MM.1S (cell line): ENCODE results near the gene DGKI.
"Not testable (repeated sequence)": the region's sequence is repeated elsewhere in the genome, so short reads cannot be mapped to it uniquely, and the experiment has no call there.

Source experiments
- DNase-seq: peaks from one replicate; pipeline ENCODE4 v3.0.0-alpha.2; 2015
- H2AFZ ChIP-seq: fragments of 300-600 bp; sonication (generic); 2 replicates; pipeline ENCODE4 v1.6.0; 2016; ENCODE audit warnings: antibody characterized with exemption, low read length
- H3F3A ChIP-seq: fragments of 300-600 bp; sonication (generic); 2 replicates; pipeline ENCODE4 v1.6.1; 2016; ENCODE audit warnings: mild to moderate bottlenecking, antibody characterized with exemption, low read length, moderate library complexity, mixed read lengths; ENCODE audit not compliant: insufficient read depth
- H3K27ac ChIP-seq: fragments of 300-600 bp; sonication (generic); 2 replicates; pipeline ENCODE4 v1.5.1; 2016; ENCODE audit warnings: mild to moderate bottlenecking, low read length
- H3K27me3 ChIP-seq: fragments of 300-600 bp; sonication (generic); replicated peaks from 2 replicates; pipeline ENCODE4 v1.6.0; 2016; ENCODE audit warnings: low read length; ENCODE audit not compliant: insufficient read depth
- H3K36me3 ChIP-seq: fragments of 300-600 bp; sonication (generic); replicated peaks from 2 replicates; pipeline ENCODE4 v1.6.1; 2016; ENCODE audit warnings: mild to moderate bottlenecking, low read length, mixed read lengths; ENCODE audit not compliant: insufficient read depth
- H3K4me1 ChIP-seq: fragments of 300-600 bp; sonication (generic); 2 replicates; pipeline ENCODE4 v1.6.1; 2016; ENCODE audit warnings: low read length, mixed read lengths
- H3K4me2 ChIP-seq: fragments of 300-600 bp; sonication (generic); 2 replicates; pipeline ENCODE4 v1.6.0; 2016; ENCODE audit warnings: low read depth, low read length
- H3K4me3 ChIP-seq: fragments of 300-600 bp; sonication (generic); 2 replicates; pipeline ENCODE4 v1.5.1; 2016; ENCODE audit warnings: low read length, mixed read lengths
- H3K79me2 ChIP-seq: fragments of 300-600 bp; sonication (generic); 2 replicates; pipeline ENCODE4 v1.6.1; 2016; ENCODE audit warnings: mixed run types, low read length, mixed read lengths
- H3K9ac ChIP-seq: fragments of 300-600 bp; sonication (generic); 2 replicates; pipeline ENCODE4 v1.6.1; 2016; ENCODE audit warnings: low read length, mixed read lengths
- H3K9me2 ChIP-seq: fragments of 300-600 bp; sonication (generic); replicated peaks from 2 replicates; pipeline ENCODE4 v1.6.1; 2016; ENCODE audit warnings: mild to moderate bottlenecking, low read length, mixed read lengths; ENCODE audit not compliant: insufficient read depth
- H3K9me3 ChIP-seq: fragments of 300-600 bp; sonication (generic); replicated peaks from 2 replicates; pipeline ENCODE4 v1.6.1; 2016; ENCODE audit warnings: mild to moderate bottlenecking, low read length, mixed read lengths; ENCODE audit not compliant: insufficient read depth
- H4K20me1 ChIP-seq: fragments of 300-600 bp; sonication (generic); 2 replicates; pipeline ENCODE4 v1.6.1; 2016; ENCODE audit warnings: mild to moderate bottlenecking, low read length, moderate library complexity, mixed read lengths; ENCODE audit not compliant: insufficient read depth
- EZH2 ChIP-seq: fragments of 300-600 bp; sonication (generic); optimal IDR thresholded peaks from 2 replicates; pipeline ENCODE3; 2017; ENCODE audit warnings: low read depth, mild to moderate bottlenecking, antibody characterized with exemption, low read length, mixed read lengths
- EZH2phosphoT487 ChIP-seq: fragments of 300-600 bp; sonication (generic); IDR thresholded peaks from 2 replicates; pipeline ENCODE4 v1.6.1; 2018; ENCODE audit warnings: antibody characterized with exemption, low read length
- TF ChIP-seq, protein P1 (sequence below): fragments of 300-600 bp; sonication (generic); IDR thresholded peaks from 2 replicates; pipeline ENCODE4 v1.5.1; 2016; ENCODE audit warnings: antibody characterized with exemption, low read length, mixed read lengths

Gene DGKI

GRCh38 chr7:137716061-137716460 lies 130.7 kb downstream of the DGKI start:
- H3K9ac ChIP-seq, result no peak overlapping the region
- no peaks in the 10 kb centered on the region for H3K27me3 ChIP-seq
- no peaks in the 10 kb centered on the region for H3K4me1 ChIP-seq
- H2AFZ ChIP-seq, result no peak overlapping the region; the same call in 1 of the 2 replicates
- H3K79me2 ChIP-seq, result no peaks in the 10 kb centered on the region
- no peak for DNase-seq
- H3F3A ChIP-seq, result no peaks in the 10 kb centered on the region
- H3K4me2 ChIP-seq, result no peak overlapping the region
- no peaks in the 10 kb centered on the region for H3K9me2 ChIP-seq
- TF ChIP-seq EZH2phosphoT487 (no peak), EZH2 (no peak)
- TF ChIP-seq, protein P1, sequence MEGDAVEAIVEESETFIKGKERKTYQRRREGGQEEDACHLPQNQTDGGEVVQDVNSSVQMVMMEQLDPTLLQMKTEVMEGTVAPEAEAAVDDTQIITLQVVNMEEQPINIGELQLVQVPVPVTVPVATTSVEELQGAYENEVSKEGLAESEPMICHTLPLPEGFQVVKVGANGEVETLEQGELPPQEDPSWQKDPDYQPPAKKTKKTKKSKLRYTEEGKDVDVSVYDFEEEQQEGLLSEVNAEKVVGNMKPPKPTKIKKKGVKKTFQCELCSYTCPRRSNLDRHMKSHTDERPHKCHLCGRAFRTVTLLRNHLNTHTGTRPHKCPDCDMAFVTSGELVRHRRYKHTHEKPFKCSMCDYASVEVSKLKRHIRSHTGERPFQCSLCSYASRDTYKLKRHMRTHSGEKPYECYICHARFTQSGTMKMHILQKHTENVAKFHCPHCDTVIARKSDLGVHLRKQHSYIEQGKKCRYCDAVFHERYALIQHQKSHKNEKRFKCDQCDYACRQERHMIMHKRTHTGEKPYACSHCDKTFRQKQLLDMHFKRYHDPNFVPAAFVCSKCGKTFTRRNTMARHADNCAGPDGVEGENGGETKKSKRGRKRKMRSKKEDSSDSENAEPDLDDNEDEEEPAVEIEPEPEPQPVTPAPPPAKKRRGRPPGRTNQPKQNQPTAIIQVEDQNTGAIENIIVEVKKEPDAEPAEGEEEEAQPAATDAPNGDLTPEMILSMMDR, result no peak
- H3K36me3 ChIP-seq, result no peaks in the 10 kb centered on the region
- H3K9me3 ChIP-seq, result no peaks in the 10 kb centered on the region
- no peaks in the 10 kb centered on the region for H4K20me1 ChIP-seq
- no peak overlapping the region for H3K27ac ChIP-seq
- no peak overlapping the region for H3K4me3 ChIP-seq

- TF ChIP-seq EZH2phosphoT487 (no peak), EZH2 (no peak)
- TF ChIP-seq, protein P1, result no peak
- Histone ChIP-seq H3K27ac (no peak overlapping the region), H3K4me1 (no peaks in the 10 kb centered on the region), H3K9ac (no peak overlapping the region), H3K36me3 (no peaks in the 10 kb centered on the region), H3K9me2 (no peaks in the 10 kb centered on the region), H3K4me3 (no peak overlapping the region), H2AFZ (no peak overlapping the region), H3F3A (no peaks in the 10 kb centered on the region), H3K9me3 (no peaks in the 10 kb centered on the region), H3K4me2 (no peak overlapping the region), H4K20me1 (no peaks in the 10 kb centered on the region), H3K27me3 (no peaks in the 10 kb centered on the region), H3K79me2 (no peaks in the 10 kb centered on the region)
- no peak for DNase-seq
Observed at GRCh38 chr7:137715533-137715932, 131.2 kb downstream of the DGKI start.

GRCh38 chr7:137715121-137715520 lies 131.7 kb downstream of the DGKI start:
- Histone ChIP-seq H3F3A (no peaks in the 10 kb centered on the region), H3K27me3 (no peaks in the 10 kb centered on the region), H3K4me3 (no peak overlapping the region), H2AFZ (no peak overlapping the region), H3K9ac (no peak overlapping the region), H3K36me3 (no peaks in the 10 kb centered on the region), H4K20me1 (no peaks in the 10 kb centered on the region), H3K9me2 (no peaks in the 10 kb centered on the region), H3K4me1 (no peaks in the 10 kb centered on the region), H3K79me2 (no peaks in the 10 kb centered on the region), H3K4me2 (no peak overlapping the region), H3K27ac (no peak overlapping the region), H3K9me3 (no peaks in the 10 kb centered on the region)
- DNase-seq, result no peak
- TF ChIP-seq EZH2phosphoT487 (no peak), EZH2 (no peak)
- TF ChIP-seq, protein P1, result no peak

GRCh38 chr7:137706330-137706729 lies 140.4 kb downstream of the DGKI start:
- H3K4me2 ChIP-seq, H3K9me2 ChIP-seq, H3K27ac ChIP-seq, H3F3A ChIP-seq, DNase-seq, H3K36me3 ChIP-seq, H3K4me3 ChIP-seq, H4K20me1 ChIP-seq, H3K9ac ChIP-seq, H3K27me3 ChIP-seq, H3K79me2 ChIP-seq, H2AFZ ChIP-seq, H3K9me3 ChIP-seq, H3K4me1 ChIP-seq: not testable (repeated sequence)
